ENCODE data around the gene PDE4DIP. TPM values are rescaled to one million over a fixed set of nuclear protein-coding genes. Genes with fewer than 3 reads are reported as not detected.
A peak's percentile ranks its signal among the peaks of the same experiment; 100 is the strongest.
"Not testable (repeated sequence)": the region's sequence is repeated elsewhere in the genome, so short reads cannot be mapped to it uniquely, and the experiment has no call there.

The PDE4DIP gene
- 149 and 228 TPM in 2 replicates for total RNA-seq (ENCODE audit: low replicate concordance)

DNA sequence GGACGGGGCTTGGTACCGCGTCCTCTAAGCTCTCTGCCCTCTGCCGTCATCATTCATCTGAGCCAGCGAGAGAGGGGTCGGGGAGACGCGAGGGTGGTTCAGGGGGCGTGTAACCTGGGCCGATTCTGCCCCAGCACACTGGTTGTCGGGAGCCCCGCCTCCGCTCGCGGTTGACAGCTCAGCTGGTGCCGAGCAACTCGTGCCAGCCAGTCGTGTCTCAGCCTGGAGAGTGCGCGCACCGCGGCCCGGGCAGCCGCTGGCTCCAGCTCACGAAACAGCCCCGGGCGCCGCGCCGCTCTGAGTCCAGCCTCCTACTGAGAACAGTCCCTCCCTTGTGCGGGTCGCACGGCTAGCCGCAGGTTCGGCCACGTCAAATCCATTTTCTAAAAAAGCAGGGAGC is at the start of gene PDE4DIP:
TSS of gene PDE4DIP (plus strand) at position 209 of the 400 bp plus-strand sequence. CDS start 347 bp downstream, outside the sequence.
- not testable (repeated sequence) for DNase-seq (ENCODE audit: low read depth)
- H3K4me3 ChIP-seq (ENCODE audit: low read depth, low read length): peak within 1 kb of the TSS; percentile 46

DNA sequence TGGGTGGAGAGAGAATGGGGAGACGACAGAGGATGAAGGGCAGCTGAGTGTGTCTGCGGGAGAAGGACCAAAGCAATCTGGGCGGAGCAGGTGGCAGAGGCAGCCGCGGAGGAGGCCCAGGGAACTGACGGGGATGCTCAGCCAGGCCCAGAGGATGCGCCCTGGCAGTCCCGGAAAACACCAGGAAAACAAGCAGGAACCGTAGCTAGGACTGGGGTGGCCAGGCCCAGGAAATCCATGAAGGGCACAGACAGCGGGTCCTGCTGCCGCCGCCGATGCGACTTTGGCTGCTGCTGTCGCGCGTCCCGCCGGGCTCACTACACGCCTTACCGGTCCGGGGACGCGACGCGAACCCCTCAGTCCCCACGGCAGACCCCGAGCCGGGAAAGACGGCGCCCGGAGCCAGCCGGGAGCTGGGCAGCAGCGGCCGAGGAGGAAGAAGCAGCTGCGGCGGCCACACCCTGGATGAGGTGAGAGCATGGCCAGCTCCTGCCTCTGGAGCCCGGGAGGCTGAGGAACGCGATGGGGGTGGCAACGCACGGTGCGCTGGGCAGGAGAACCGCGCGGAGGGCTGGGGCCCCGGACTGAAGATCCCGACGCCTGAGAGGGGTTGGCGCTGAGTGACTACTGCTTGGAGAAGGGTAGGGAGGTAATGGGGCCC is 35.8 kb upstream of the PDE4DIP start:
- H3K4me3 ChIP-seq (ENCODE audit: low read depth, low read length): not testable (repeated sequence)

GRCh38 chr1:148808929-148809283 is 35.3 kb upstream of the PDE4DIP start:
- DNase-seq (ENCODE audit: low read depth); H3K4me3 ChIP-seq (ENCODE audit: low read depth, low read length): not testable (repeated sequence)

More for the DNA sequence above, 35.8 kb upstream of the PDE4DIP start:
- DNase-seq (ENCODE audit: low read depth): not testable (repeated sequence)

DNA sequence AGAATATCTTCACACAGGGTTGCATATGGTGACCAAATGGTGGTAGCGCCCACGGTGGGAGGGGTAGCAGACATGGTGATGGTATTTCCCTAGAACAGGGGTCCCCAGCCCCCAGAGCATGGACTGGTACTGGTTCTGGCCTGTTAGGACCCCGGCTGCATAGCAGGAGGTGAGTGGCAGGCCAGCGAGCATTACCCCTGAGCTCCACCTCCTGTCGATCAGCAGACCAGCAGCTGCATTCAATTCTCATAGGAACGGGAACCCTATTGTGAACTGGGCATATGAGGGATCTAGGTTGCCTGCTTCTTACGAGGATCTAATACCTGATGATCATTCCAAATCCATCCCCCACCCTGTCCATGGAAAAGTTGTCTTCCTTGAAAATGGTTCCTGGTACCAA is 22.0 kb upstream of the PDE4DIP start:
- not testable (repeated sequence) for DNase-seq (ENCODE audit: low read depth); H3K4me3 ChIP-seq (ENCODE audit: low read depth, low read length)

GRCh38 chr1:148823822-148824221 is 20.4 kb upstream of the PDE4DIP start:
- not testable (repeated sequence) for H3K4me3 ChIP-seq (ENCODE audit: low read depth, low read length); DNase-seq (ENCODE audit: low read depth)

GRCh38 chr1:148825029-148825428 is 19.2 kb upstream of the PDE4DIP start:
- not testable (repeated sequence) for DNase-seq (ENCODE audit: low read depth); H3K4me3 ChIP-seq (ENCODE audit: low read depth, low read length)

DNA sequence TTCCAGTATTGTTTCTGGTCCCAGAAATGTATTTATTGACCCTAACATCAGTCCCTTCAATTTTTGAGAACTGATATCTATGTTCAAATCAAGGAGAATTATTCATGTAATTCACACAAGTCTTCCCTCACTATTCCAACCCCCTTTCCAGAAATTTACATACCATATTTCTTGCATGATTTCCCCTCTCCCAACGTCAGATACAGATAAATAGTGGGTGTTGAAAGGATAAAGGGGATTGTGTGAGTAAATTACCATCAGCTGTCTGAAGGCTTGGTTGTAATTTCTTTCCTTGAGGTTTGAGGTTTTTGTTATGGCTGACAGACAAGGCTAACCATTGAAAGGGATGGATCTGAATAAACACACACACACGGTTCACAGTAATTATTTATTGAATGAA is 15.7 kb upstream of the PDE4DIP start:
- DNase-seq (ENCODE audit: low read depth); H3K4me3 ChIP-seq (ENCODE audit: low read depth, low read length): not testable (repeated sequence)

DNA sequence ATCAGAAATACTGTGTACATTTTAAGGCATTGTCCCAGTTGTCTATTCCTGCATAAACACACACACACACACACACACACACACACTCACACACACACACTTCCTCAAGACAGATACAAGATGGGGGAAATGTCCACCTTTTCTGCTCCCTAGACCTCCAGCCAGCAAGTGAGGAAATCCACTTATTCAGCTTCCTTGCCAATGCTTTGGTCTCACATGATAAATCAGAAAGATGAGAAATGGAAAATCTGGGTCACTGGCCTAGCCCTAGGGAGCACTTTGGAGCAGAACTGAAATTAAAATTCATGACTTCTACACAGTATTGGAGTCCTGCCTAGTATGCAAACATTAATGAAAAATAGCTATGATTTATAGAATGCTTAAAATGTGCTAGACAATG is 15.3 kb upstream of the PDE4DIP start:
- H3K4me3 ChIP-seq (ENCODE audit: low read depth, low read length); DNase-seq (ENCODE audit: low read depth): not testable (repeated sequence)

- DNase-seq (ENCODE audit: low read depth); H3K4me3 ChIP-seq (ENCODE audit: low read depth, low read length): not testable (repeated sequence)
Measured at GRCh38 chr1:148829365-148829764, 14.9 kb upstream of the PDE4DIP start.

DNA sequence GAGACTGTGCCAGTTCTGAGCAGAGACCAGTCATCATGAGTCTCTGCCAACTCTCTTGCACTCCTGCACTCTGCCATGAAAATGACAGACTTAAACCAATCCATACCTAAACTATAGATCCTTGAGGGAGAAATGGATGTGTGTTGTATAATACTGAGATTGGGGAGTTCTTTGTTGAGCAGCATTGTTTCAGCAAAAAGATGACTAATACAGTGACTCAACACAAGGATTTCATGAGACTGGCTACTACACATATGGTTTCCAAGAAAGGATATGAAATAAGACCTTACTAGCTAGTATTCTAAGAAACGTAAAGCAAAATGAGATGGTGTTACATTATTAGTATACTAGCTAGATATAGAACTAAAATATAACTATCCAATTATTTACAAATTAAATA is 3.0 kb upstream of the PDE4DIP start:
- DNase-seq (ENCODE audit: low read depth); H3K4me3 ChIP-seq (ENCODE audit: low read depth, low read length): not testable (repeated sequence)

DNA sequence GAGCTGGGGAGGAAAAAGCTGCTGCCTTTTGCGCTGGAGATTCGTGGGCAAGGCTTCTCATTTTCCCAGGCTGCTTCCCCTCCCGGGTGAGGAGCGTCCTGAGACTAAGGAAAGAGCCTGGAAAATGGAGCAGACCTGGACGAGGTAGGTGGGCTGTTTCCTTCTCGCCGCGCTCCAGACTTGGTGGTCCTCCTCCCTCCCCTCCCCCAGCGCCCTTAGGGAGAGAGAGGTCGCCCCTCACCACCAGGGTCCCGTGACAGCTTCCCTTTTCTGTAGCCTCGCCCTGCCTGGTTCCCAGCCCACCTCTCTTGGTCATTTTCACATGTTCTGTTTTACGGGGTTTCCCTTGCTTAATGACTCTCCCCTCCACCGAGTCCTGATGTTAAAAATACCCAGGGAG is 423 bp downstream of the PDE4DIP start:
- H3K4me3 ChIP-seq (ENCODE audit: low read depth, low read length); DNase-seq (ENCODE audit: low read depth): not testable (repeated sequence)

DNA sequence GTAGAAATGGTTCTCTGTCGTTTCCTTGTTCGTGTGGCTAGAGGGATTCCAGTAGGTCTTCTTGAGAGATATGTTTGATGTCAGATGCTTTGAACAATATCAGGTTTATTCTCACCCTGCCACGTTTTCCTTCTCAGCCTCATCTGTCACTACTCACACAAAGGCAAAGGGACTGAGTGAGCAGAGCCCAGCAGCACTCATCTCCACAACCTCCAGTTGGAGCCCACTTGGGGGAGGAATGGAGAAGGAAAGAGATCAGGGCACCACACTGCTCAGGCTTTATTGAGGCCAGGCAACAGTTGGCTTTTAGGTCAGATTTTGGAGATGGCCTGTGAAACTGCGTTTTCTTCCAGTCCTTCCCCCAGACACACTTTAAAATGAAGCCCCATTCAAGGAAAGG is 840 bp downstream of the PDE4DIP start:
- H3K4me3 ChIP-seq (ENCODE audit: low read depth, low read length); DNase-seq (ENCODE audit: low read depth): not testable (repeated sequence)

DNA sequence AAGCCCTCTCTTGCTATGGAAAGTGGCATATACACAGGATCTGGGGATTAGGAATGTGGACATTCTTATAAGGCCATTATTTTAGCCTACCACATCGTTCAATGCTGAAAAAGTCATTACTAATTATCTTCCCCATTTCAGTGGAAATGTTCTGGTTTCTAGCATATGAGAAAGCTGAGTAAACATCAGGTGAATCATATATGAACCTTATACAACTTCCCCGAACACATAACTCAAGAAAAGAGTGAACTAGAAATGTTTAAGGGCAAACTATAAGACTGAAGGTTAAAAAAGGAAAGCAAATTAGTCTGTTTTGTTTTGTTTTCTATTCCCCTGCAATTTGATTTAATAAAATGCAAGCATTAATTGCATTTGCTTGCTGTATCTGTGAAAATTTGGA is 6.1 kb downstream of the PDE4DIP start:
- DNase-seq (ENCODE audit: low read depth); H3K4me3 ChIP-seq (ENCODE audit: low read depth, low read length): not testable (repeated sequence)

DNA sequence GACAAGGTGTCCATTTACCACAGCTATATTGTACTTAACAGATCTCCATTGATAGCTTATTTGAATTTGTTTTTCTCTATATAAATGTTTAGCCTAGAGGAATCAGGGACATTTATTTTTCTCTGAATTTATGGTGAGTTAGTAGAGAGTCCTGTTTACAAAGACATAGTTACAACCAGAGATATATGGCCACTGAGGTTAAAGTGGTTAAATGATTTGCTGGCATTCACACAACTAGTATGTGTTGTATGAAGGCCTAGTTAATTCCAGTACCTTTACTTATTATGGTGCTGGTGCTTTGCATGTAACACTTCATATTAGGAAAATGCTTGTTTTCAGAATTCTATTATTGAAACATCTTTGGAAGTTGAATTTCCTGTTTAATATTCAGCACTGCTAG is 6.6 kb downstream of the PDE4DIP start:
- not testable (repeated sequence) for H3K4me3 ChIP-seq (ENCODE audit: low read depth, low read length); DNase-seq (ENCODE audit: low read depth)

DNA sequence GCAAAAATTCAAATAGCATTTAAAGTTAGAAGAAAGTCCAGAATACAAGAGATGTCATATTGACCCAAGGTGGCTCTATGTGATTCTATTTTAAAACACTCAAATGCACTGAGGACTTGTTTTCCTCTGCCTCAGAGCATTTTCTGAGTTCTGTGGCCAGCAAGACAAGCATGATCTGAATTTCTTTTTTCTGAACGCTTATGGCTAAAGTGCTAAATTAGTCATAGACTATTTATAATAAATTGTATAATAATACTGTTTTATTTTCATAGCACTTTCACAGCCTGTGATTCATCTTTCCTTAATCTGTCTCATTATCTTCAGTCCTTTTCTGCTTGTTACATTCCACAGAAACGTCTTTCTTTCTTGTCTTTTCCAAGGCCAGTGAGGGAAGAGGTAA is 7.5 kb downstream of the PDE4DIP start:
- DNase-seq (ENCODE audit: low read depth); H3K4me3 ChIP-seq (ENCODE audit: low read depth, low read length): not testable (repeated sequence)

- H3K4me3 ChIP-seq (ENCODE audit: low read depth, low read length); DNase-seq (ENCODE audit: low read depth): not testable (repeated sequence)
Measured at GRCh38 chr1:148853363-148853762, 9.1 kb downstream of the PDE4DIP start.

- not testable (repeated sequence) for H3K4me3 ChIP-seq (ENCODE audit: low read depth, low read length); DNase-seq (ENCODE audit: low read depth)
Measured at GRCh38 chr1:148854063-148854462, 9.8 kb downstream of the PDE4DIP start.

- H3K4me3 ChIP-seq (ENCODE audit: low read depth, low read length); DNase-seq (ENCODE audit: low read depth): not testable (repeated sequence)
Measured at GRCh38 chr1:148855367-148855766, 11.1 kb downstream of the PDE4DIP start.

DNA sequence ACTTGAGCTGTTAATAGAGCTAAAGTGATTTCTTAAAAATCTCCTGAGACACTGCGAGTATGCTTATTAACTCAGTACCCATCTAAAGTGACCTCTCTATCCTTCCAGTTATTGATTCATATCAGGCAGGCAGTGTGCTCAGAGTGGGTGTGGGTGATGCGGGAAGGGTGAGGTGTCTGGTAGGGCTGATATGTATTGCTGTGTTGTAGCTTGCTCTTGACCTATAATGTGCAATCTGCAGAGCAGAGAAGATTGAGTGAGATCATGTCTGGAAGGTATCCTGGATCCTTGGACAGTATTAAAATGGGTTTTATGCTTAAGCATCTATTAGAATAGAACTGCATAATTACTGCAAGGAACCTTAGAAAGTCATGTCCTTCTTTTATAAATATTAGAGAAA is 15.8 kb downstream of the PDE4DIP start:
- DNase-seq (ENCODE audit: low read depth); H3K4me3 ChIP-seq (ENCODE audit: low read depth, low read length): not testable (repeated sequence)

- H3K4me3 ChIP-seq (ENCODE audit: low read depth, low read length): not testable (repeated sequence)
Measured at GRCh38 chr1:148860579-148861259, 16.5 kb downstream of the PDE4DIP start.

More at GRCh38 chr1:148860579-148861259, 16.5 kb downstream of the PDE4DIP start:
- DNase-seq (ENCODE audit: low read depth): not testable (repeated sequence)
